ENCODE measurements around the gene FHIT.

FHIT gene

GRCh38 chr3:59953104-59953503, 1298.1 kb downstream of the FHIT start:
- no peak for DNase-seq

- DNase-seq, result no peak
These were observed 1301.9 kb downstream of the FHIT start for GRCh38 chr3:59949311-59949710.

- no peak for DNase-seq
These were observed 1304.9 kb downstream of the FHIT start for GRCh38 chr3:59946401-59946800.

- DNase-seq, result no peak
These were observed 1310.5 kb downstream of the FHIT start for GRCh38 chr3:59940718-59941117.

GRCh38 chr3:59939826-59940426, 1311.3 kb downstream of the FHIT start:
- no peak for DNase-seq

- no peak for DNase-seq
These were observed 1312.4 kb downstream of the FHIT start for GRCh38 chr3:59938828-59939227.

GRCh38 chr3:59937201-59937600, 1314.1 kb downstream of the FHIT start:
- DNase-seq, result no peak

- DNase-seq, result no peak
These were observed 1314.8 kb downstream of the FHIT start for GRCh38 chr3:59936472-59936871.

- DNase-seq, result peak; percentile 79
These were observed 1316.2 kb downstream of the FHIT start for GRCh38 chr3:59935025-59935424.

- peak; percentile 34 for DNase-seq
These were observed 1316.7 kb downstream of the FHIT start for GRCh38 chr3:59934560-59934959.

GRCh38 chr3:59930170-59930569, 1321.1 kb downstream of the FHIT start:
- no peak for DNase-seq

GRCh38 chr3:59927056-59927455, 1324.2 kb downstream of the FHIT start:
- DNase-seq, result no peak

- no peak for DNase-seq
These were observed 1325.3 kb downstream of the FHIT start for GRCh38 chr3:59925946-59926345.

GRCh38 chr3:59922192-59922591, 1329.1 kb downstream of the FHIT start:
- no peak for DNase-seq

- no peak for DNase-seq
These were observed 1330.4 kb downstream of the FHIT start for GRCh38 chr3:59920822-59921221.

GRCh38 chr3:59919586-59919985, 1331.7 kb downstream of the FHIT start:
- DNase-seq, result no peak

- no peak for DNase-seq
These were observed 1337.0 kb downstream of the FHIT start for GRCh38 chr3:59914251-59914650.

GRCh38 chr3:59913645-59914044, 1337.6 kb downstream of the FHIT start:
- no peak for DNase-seq

GRCh38 chr3:59908701-59909100, 1342.6 kb downstream of the FHIT start:
- no peak for DNase-seq

- no peak for DNase-seq
These were observed 1343.0 kb downstream of the FHIT start for GRCh38 chr3:59908280-59908679.

GRCh38 chr3:59904296-59904695, 1347.0 kb downstream of the FHIT start:
- no peak for DNase-seq

GRCh38 chr3:59899061-59899460, 1352.2 kb downstream of the FHIT start:
- no peak for DNase-seq

GRCh38 chr3:59895972-59896371, 1355.3 kb downstream of the FHIT start:
- no peak for DNase-seq

GRCh38 chr3:59894425-59895121, 1356.7 kb downstream of the FHIT start:
- no peak for DNase-seq

GRCh38 chr3:59890639-59891038, 1360.6 kb downstream of the FHIT start:
- DNase-seq, result no peak
